Activated CD4-positive, alpha-beta T cell treated with anti-CD3 and anti-CD28 coated beads for 4 hours (primary cell): ENCODE results near the gene FBXW5.

Experiments
- DNase-seq, 2 donors: peaks; one replicate each; pipeline ENCODE4 v3.0.0-alpha.2; 2020

The FBXW5 gene

DNA sequence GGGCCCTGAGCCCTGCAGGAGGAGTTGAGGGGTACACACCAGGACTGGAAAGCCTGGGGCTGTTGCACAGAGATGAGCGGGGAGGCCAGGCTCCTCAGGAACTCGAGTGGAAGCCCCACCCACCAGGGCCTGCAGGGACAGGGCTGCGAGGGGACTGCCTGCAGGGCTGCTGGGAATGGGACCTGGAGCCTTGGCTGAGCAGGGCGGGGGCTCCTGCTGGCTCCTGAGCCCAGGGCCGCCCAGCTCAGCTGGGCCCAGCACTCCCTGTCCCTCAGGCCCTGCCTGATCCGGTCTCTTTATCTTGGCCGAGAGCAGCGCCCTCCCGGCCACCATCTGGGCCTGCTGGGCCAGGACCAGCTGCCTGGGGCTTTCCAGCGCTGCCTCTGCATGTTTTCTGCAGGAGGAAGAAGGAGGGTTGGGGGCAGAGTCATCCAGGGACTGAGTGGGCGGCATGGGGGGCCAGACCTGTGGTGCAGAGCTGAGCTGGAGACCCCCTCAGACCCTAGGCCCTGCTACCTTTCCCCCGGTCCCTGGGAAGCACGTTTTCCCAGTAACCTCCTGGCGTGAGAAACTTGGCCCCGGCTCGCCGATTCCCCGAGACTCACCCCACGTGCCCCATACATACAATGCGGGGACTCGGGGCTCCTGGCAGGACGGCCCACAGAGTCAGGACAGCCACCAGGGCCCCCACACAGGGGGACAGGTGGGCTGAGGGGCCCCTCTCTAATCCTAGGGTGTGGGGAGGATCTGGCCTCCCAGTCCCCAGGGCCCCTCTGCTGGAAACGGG, 16.9 kb upstream of the FBXW5 start:
- no peak for DNase-seq

- DNase-seq: no peak
These were observed 16.4 kb upstream of the FBXW5 start for GRCh38 chr9:136960938-136961275.

GRCh38 chr9:136960212-136960937, 15.8 kb upstream of the FBXW5 start:
- no peak for DNase-seq

DNA sequence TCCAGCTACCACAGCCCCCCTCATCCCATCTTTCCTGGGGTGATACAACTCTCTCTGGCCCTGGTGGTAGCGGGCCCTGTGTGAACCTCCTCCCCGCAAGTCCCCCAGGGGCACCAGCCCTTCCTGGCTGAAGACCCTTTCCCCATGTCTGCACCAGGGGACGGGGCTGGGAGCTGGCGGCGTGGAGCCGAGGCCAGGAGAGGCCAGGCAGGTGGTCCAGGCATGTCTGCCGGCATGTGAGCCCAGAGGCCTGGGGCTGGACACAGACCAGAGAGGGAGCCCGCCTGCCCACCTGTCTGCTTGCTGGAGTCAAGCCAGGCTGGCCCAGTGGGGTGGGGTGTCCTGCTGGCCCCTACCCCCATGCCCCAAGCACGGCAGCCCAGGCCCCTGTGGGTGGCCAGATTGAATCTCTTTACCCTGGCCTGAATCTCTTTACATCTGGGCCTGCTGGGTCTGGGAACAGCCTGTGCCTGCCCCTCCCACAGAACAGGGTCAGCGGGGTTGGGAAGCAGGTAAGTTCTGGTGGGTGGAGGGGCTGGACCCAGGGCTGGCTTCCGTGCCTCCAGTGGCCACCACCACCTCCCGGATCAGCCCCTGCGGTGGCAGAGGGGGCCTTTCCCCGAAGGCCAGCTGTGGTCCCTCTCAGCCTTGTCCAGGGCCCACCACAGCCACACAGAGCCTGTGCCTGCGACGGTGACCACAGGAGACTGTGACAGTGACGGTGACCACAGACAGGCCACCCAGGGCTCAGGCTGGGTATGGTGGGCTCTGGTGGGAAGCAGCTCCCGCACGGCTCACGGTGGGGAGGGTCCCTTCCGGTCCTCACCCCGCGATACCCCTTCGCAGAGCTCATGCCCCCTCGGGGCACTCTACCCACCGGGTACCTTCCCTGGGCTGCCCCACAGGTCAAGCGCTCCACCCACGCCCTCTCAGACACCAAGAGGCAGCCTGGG, 14.6 kb upstream of the FBXW5 start:
- no peak for DNase-seq

GRCh38 chr9:136958473-136958872, 13.9 kb upstream of the FBXW5 start:
- no peak for DNase-seq

GRCh38 chr9:136957901-136958300, 13.4 kb upstream of the FBXW5 start:
- DNase-seq: no peak

DNA sequence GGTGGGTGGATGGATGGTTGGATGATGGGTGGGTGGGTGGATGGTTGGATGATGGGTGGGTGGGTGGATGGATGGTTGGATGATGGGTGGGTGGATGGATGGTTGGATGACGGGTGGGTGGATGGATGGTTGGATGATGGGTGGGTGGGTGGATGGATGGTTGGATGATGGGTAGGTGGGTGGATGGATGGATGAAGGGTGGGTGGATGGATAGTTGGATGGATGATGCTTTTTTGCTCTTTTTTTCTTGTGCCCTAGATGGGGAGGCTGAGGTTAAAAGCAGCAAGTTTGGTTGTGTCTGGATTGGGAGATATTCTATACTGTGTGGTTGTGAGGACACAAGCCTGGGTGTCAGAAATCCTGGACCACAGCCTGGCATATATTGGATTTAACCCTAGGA, 12.9 kb upstream of the FBXW5 start:
- no peak for DNase-seq

- DNase-seq: no peak
These were observed 12.1 kb upstream of the FBXW5 start for GRCh38 chr9:136956604-136957003.

DNA sequence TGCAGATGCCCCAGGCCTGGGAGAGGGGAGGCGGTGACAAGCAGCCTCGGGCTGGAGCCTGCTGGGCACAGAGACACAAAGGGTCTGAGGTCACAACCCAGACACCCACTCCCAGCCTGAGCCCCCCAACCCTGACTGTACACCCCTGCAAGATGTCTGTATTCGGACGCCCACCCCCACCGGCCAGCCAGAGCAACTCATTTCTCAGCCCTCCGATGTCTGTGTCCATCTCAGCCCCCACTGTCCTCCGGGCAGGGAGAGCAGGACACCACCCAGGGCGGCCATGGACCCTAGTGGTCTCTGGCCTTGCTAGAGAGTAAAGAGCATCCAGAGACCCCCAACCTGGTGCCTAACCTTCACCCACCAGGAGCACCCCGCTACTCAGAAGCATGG, 11.4 kb upstream of the FBXW5 start:
- no peak for DNase-seq

GRCh38 chr9:136955202-136955942, 10.8 kb upstream of the FBXW5 start:
- no peak for DNase-seq

GRCh38 chr9:136954270-136955083, 9.9 kb upstream of the FBXW5 start:
- DNase-seq: no peak

- DNase-seq: no peak
These were observed 9.3 kb upstream of the FBXW5 start for GRCh38 chr9:136953771-136954269.

GRCh38 chr9:136952876-136953770, 8.6 kb upstream of the FBXW5 start:
- DNase-seq: no peak

DNA sequence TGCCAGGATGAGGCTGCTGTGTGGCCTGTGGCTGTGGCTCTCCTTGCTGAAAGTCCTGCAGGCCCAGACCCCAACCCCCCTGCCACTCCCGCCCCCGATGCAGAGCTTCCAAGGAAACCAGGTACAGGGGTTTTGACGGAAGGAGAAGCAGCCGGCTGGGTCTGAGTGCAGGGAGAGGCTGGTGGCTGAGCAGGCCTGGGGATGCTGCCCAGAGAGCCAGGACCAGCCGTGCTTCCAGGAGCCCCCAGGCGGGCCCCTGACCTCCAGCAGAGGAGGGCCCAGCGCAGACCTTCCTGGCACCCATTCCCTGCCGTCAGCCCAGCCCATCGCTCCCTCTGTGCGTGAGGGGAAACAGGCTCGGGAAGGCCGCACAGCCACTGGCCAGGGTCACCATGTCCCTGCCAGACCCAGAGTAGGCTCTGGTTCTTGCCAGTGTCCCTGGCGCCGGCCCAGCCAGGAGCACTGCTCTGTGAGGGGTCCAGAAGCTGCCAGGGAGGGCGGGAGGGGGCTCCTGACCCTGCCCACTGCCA, 7.8 kb upstream of the FBXW5 start:
- DNase-seq: no peak

DNA sequence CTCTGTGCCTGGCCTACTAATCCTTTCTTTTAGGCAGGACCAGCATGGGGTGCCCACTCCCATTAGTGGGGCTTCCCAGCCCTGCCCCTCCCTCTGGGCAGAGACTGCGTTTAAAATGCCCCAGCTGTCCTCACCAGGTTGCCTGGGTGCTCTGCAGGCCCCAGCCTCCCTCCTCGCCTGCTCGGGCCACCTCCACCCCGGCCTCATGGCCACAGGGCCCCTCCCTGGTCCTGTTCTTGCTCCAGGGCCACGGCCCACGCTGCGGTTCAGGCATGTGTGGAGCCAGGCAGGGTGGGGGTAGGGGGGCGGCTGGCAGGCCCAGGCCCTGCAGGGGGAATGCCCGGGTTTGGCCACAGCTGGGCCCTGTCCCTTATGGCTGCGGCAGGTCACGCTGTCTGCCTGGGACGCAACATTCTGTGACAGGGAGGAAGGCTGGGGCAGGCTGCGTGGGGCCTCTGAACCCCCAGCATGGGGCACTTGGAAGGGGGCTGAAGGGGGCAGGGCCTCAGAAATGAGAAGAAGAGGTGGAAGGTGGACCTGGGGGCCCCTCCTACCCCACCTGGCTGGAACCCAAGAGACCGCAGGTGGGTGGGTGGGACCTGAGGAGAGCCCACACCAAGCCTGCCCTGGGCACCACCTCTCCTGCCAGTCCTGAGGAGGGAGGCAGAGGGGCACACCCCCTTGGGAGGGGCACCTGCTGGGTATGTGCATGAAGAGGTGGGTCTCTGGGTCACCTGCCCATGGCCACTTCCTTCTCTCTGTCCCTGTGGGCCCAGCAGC, 7.2 kb upstream of the FBXW5 start, which contains the start of gene LCN12:
TSS of gene LCN12 (plus strand) at position 733 of the 780 bp plus-strand sequence. CDS start 55 bp downstream, outside the sequence.
- no peak for DNase-seq

- no peak for DNase-seq
These were observed 6.2 kb upstream of the FBXW5 start for GRCh38 chr9:136950656-136951276.

GRCh38 chr9:136949817-136950655, 5.5 kb upstream of the FBXW5 start:
- peak; percentile 94 to 95 for DNase-seq
